ENCODE measurements around the gene TAPT1.

GRCh38 chr4:16122784-16123183 is 103.5 kb downstream of the TAPT1 start:
- TF ChIP-seq CTCF (conservative IDR thresholded peaks at IDR 0.05; ENCODE audit: low read depth in 2 of 2) (no peak), EZH2 (IDR thresholded peaks at IDR 0.05; ENCODE audit: low read depth, unreplicated experiment) (no peak), POLR2AphosphoS5 (IDR thresholded peaks at IDR 0.05; ENCODE audit: low read depth) (no peak), CREB1 (CRISPR knock-in tag; IDR thresholded peaks at IDR 0.05; ENCODE audit: low read depth) (no peak), REST (IDR thresholded peaks at IDR 0.05; ENCODE audit: unreplicated experiment) (no peak), EZH2phosphoT487 (IDR thresholded peaks at IDR 0.05; ENCODE audit: unreplicated experiment) (no peak), ETS1 (IDR thresholded peaks at IDR 0.05) (no peak), STAT1 (IDR thresholded peaks at IDR 0.05; ENCODE audit: unreplicated experiment) (no peak), ZNF114 (CRISPR knock-in tag; IDR thresholded peaks at IDR 0.05) (no peak)

Measured in GM23338 (cell line).